BLaER1 treated with 17β-estradiol and CSF1 and Interleukin-3, amounts not matched to agents 10 nM and 100 nM (cell line): Measurements from ENCODE around the gene SDE2.

ENCODE experiments used
- H3K27ac ChIP-seq, 11 experiments: shearing (Covaris generic); formaldehyde crosslinking; 2 replicates each; pipeline ENCODE4 v1.8.1; 2022
- H3K27me3 ChIP-seq, 11 experiments: shearing (Covaris generic); formaldehyde crosslinking; 2 replicates each; pipeline ENCODE4 v1.8.1; 2022
- H3K36me3 ChIP-seq, 11 experiments: shearing (Covaris generic); formaldehyde crosslinking; 2 replicates each; pipeline ENCODE4 v1.8.1; 2022
- H3K4me1 ChIP-seq, 10 experiments: shearing (Covaris generic); formaldehyde crosslinking; 2 replicates each; pipeline ENCODE4 v1.8.1; 2022
- H3K4me2 ChIP-seq, 11 experiments: shearing (Covaris generic); formaldehyde crosslinking; 2 replicates each; pipeline ENCODE4 v1.8.1; 2022
- H3K4me3 ChIP-seq, 10 experiments: shearing (Covaris generic); formaldehyde crosslinking; 2 replicates each; pipeline ENCODE4 v1.8.1; 2022
- H3K9ac ChIP-seq, 11 experiments: shearing (Covaris generic); formaldehyde crosslinking; 2 replicates each; pipeline ENCODE4 v1.8.1; 2022
- H3K9me3 ChIP-seq, 11 experiments: shearing (Covaris generic); formaldehyde crosslinking; replicated peaks in 1 of 11; 2 replicates each; pipeline ENCODE4 v1.8.1; 2022
- H4K20me1 ChIP-seq, 11 experiments: shearing (Covaris generic); formaldehyde crosslinking; 2 replicates each; pipeline ENCODE4 v1.8.1; 2022
- Cebpa-rat ChIP-seq, 11 experiments: shearing (Covaris generic); IDR thresholded peaks; 2 replicates each; pipeline ENCODE4 v1.8.1; 2022

The SDE2 gene

GRCh38 chr1:225961659-225962439, 37.3 kb downstream of the SDE2 start:
- H3K27me3 ChIP-seq = no peaks in the 10 kb centered on the region
- no peaks in the 10 kb centered on the region for H4K20me1 ChIP-seq
- no peak for TF ChIP-seq Cebpa-rat (IDR thresholded peaks at IDR 0.05)
- H3K4me3 ChIP-seq = no peak overlapping the region
- peaks cover 0 to 8% (median 0%) of the 10 kb centered on the region in 11 experiments; a peak in 4 of 22 replicates for H3K9me3 ChIP-seq
- H3K4me1 ChIP-seq = peaks cover 0 to 40% (median 35%) of the 10 kb centered on the region in 10 experiments; a peak in 18 of 20 replicates
- no peaks in the 10 kb centered on the region for H3K36me3 ChIP-seq
- no peak overlapping the region for H3K27ac ChIP-seq
- H3K9ac ChIP-seq = no peak overlapping the region
- H3K4me2 ChIP-seq = peak overlapping the region in 9 of 11 experiments; percentile 37 to 77 (median 62); a peak in 18 of 22 replicates

GRCh38 chr1:225958041-225958440, 41.1 kb downstream of the SDE2 start:
- no peak overlapping the region for H3K9ac ChIP-seq
- peaks cover 0 to 41% (median 34%) of the 10 kb centered on the region in 10 experiments; a peak in 18 of 20 replicates for H3K4me1 ChIP-seq
- no peak overlapping the region for H3K4me3 ChIP-seq
- H3K36me3 ChIP-seq = no peaks in the 10 kb centered on the region
- no peaks in the 10 kb centered on the region; a peak in 1 of 22 replicates for H3K9me3 ChIP-seq
- H3K27ac ChIP-seq = no peak overlapping the region
- H3K4me2 ChIP-seq = peak overlapping the region in 9 of 11 experiments; percentile 62 to 91 (median 79); a peak in 15 of 22 replicates
- H4K20me1 ChIP-seq = no peaks in the 10 kb centered on the region
- H3K27me3 ChIP-seq = no peaks in the 10 kb centered on the region
- TF ChIP-seq Cebpa-rat (IDR thresholded peaks at IDR 0.05) = no peak

GRCh38 chr1:225954753-225955152, 44.4 kb downstream of the SDE2 start:
- H3K4me3 ChIP-seq = no peak overlapping the region
- no peaks in the 10 kb centered on the region for H3K9me3 ChIP-seq
- H4K20me1 ChIP-seq = no peaks in the 10 kb centered on the region
- H3K4me2 ChIP-seq = no peak overlapping the region
- H3K27ac ChIP-seq = no peak overlapping the region
- H3K9ac ChIP-seq = no peak overlapping the region
- peaks cover 10 to 39% (median 29%) of the 10 kb centered on the region in 10 experiments for H3K4me1 ChIP-seq
- H3K36me3 ChIP-seq = no peaks in the 10 kb centered on the region
- TF ChIP-seq Cebpa-rat (IDR thresholded peaks at IDR 0.05) = no peak
- no peaks in the 10 kb centered on the region for H3K27me3 ChIP-seq

- no peaks in the 10 kb centered on the region for H3K27me3 ChIP-seq
- H3K4me1 ChIP-seq = peaks cover 10 to 36% (median 29%) of the 10 kb centered on the region in 10 experiments
- H3K9ac ChIP-seq = no peak overlapping the region
- H3K27ac ChIP-seq = no peak overlapping the region
- H3K36me3 ChIP-seq = no peaks in the 10 kb centered on the region
- no peaks in the 10 kb centered on the region for H4K20me1 ChIP-seq
- no peak for TF ChIP-seq Cebpa-rat (IDR thresholded peaks at IDR 0.05)
- no peak overlapping the region for H3K4me2 ChIP-seq
- H3K9me3 ChIP-seq = no peaks in the 10 kb centered on the region
- no peak overlapping the region for H3K4me3 ChIP-seq
Observed at GRCh38 chr1:225953315-225953714, 45.8 kb downstream of the SDE2 start.

- Histone ChIP-seq H3K36me3 (no peaks in the 10 kb centered on the region), H3K4me1 (peaks cover 10 to 15% (median 12%) of the 10 kb centered on the region in 10 experiments), H3K9ac (no peak overlapping the region), H3K4me3 (no peak overlapping the region), H4K20me1 (no peaks in the 10 kb centered on the region), H3K9me3 (no peaks in the 10 kb centered on the region), H3K4me2 (peak overlapping the region; percentile 38 to 79 (median 66)), H3K27me3 (no peaks in the 10 kb centered on the region), H3K27ac (no peak overlapping the region)
- TF ChIP-seq Cebpa-rat (IDR thresholded peaks at IDR 0.05) = no peak
Observed at GRCh38 chr1:225950905-225951497, 48.1 kb downstream of the SDE2 start.

GRCh38 chr1:225949041-225949440, 50.1 kb downstream of the SDE2 start:
- Histone ChIP-seq H3K27ac (no peak overlapping the region), H3K4me1 (peaks cover 18 to 30% (median 27%) of the 10 kb centered on the region in 10 experiments), H3K9ac (no peak overlapping the region), H3K27me3 (no peaks in the 10 kb centered on the region), H3K36me3 (no peaks in the 10 kb centered on the region), H4K20me1 (peaks cover 0 to 11% (median 0%) of the 10 kb centered on the region in 11 experiments; a peak in 1 of 22 replicates), H3K4me3 (no peak overlapping the region), H3K4me2 (no peak overlapping the region), H3K9me3 (no peaks in the 10 kb centered on the region)
- no peak for TF ChIP-seq Cebpa-rat (IDR thresholded peaks at IDR 0.05)

GRCh38 chr1:225946803-225947202, 52.3 kb downstream of the SDE2 start:
- H3K9me3 ChIP-seq = no peaks in the 10 kb centered on the region
- no peak overlapping the region for H3K4me3 ChIP-seq
- no peak overlapping the region for H3K9ac ChIP-seq
- H4K20me1 ChIP-seq = peaks cover 0 to 11% (median 0%) of the 10 kb centered on the region in 11 experiments; a peak in 1 of 22 replicates
- no peak overlapping the region for H3K27ac ChIP-seq
- peaks cover 18 to 43% (median 34%) of the 10 kb centered on the region in 10 experiments for H3K4me1 ChIP-seq
- H3K36me3 ChIP-seq = no peaks in the 10 kb centered on the region
- H3K4me2 ChIP-seq = no peak overlapping the region
- TF ChIP-seq Cebpa-rat (IDR thresholded peaks at IDR 0.05) = no peak
- H3K27me3 ChIP-seq = no peaks in the 10 kb centered on the region

GRCh38 chr1:225946082-225946620, 53.0 kb downstream of the SDE2 start:
- Histone ChIP-seq H3K4me2 (no peak overlapping the region), H3K4me3 (no peak overlapping the region), H3K9ac (no peak overlapping the region), H4K20me1 (peaks cover 0 to 11% (median 0%) of the 10 kb centered on the region in 11 experiments; a peak in 1 of 22 replicates), H3K4me1 (peaks cover 11 to 42% (median 30%) of the 10 kb centered on the region in 10 experiments), H3K9me3 (no peaks in the 10 kb centered on the region), H3K36me3 (no peaks in the 10 kb centered on the region), H3K27me3 (no peaks in the 10 kb centered on the region), H3K27ac (no peak overlapping the region)
- no peak for TF ChIP-seq Cebpa-rat (IDR thresholded peaks at IDR 0.05)

GRCh38 chr1:225945564-225945963, 53.6 kb downstream of the SDE2 start:
- Histone ChIP-seq H3K9ac (no peak overlapping the region), H3K36me3 (no peaks in the 10 kb centered on the region), H4K20me1 (peaks cover 0 to 11% (median 0%) of the 10 kb centered on the region in 11 experiments; a peak in 1 of 22 replicates), H3K4me3 (no peak overlapping the region), H3K9me3 (no peaks in the 10 kb centered on the region), H3K4me1 (peaks cover 8 to 41% (median 27%) of the 10 kb centered on the region in 10 experiments; a peak in 18 of 20 replicates), H3K27me3 (no peaks in the 10 kb centered on the region), H3K4me2 (peak overlapping the region in 6 of 11 experiments; percentile 14 to 74 (median 56); a peak in 9 of 22 replicates), H3K27ac (no peak overlapping the region)
- no peak for TF ChIP-seq Cebpa-rat (IDR thresholded peaks at IDR 0.05)
